ENCODE results near the gene ZMYND12. TPM values are rescaled to one million over a fixed set of nuclear protein-coding genes. Genes with fewer than 3 reads are reported as not detected.

The ZMYND12 gene
- total RNA-seq, 1 donor from 2014 or later, result 0.51 TPM

- no peak for DNase-seq (ENCODE audit: low read depth in 2 of 2)
Measured at GRCh38 chr1:42442662-42443061, 13.2 kb downstream of the ZMYND12 start.

DNA sequence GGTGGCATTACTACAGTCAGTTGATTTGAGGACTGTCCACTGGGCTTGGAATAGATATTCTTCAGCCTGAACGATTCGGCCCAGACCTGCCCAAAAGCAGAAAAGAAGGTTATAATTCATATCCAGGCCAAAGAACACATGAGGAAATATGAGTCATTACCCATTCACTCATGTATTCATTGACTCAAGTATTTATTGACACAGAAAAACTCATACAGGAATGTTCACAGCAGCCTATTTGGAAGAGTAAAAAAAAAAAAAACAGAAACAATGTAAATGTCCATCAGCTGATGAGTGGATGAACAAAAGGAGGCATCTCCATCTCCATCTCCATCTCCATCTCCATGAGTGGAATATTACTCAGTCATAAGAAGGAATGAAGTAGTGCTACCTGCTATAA is 15.9 kb downstream of the ZMYND12 start:
- DNase-seq (ENCODE audit: low read depth in 2 of 2), result peak; percentile 81 to 90

- DNase-seq (ENCODE audit: low read depth in 2 of 2), result no peak
Measured at GRCh38 chr1:42434340-42434739, 21.5 kb downstream of the ZMYND12 start.

GRCh38 chr1:42433369-42433768 is 22.5 kb downstream of the ZMYND12 start:
- DNase-seq (ENCODE audit: low read depth in 2 of 2), result no peak

- DNase-seq (ENCODE audit: low read depth in 2 of 2), result no peak
Measured at GRCh38 chr1:42432714-42433113, 23.1 kb downstream of the ZMYND12 start.

DNA sequence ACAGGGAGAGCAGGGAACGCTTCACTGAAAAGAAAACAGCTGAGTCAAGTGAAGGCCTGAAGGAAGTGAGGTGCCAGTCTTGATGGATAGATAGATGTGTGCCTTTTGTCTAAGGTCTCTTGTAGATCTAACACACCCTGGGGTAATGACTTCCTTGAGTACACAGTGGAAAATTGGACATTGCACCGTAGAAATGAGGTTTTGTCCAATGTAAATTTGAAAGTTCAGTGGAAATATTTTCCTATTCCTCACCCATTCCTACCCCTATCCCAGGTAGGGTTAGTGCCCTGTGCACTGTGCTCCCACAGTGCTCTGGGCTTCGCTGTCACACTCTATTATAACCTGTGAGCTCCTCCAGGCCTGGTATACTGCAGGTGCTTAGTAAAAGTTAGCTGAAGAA is 24.3 kb downstream of the ZMYND12 start:
- DNase-seq (ENCODE audit: low read depth in 2 of 2), result no peak

DNA sequence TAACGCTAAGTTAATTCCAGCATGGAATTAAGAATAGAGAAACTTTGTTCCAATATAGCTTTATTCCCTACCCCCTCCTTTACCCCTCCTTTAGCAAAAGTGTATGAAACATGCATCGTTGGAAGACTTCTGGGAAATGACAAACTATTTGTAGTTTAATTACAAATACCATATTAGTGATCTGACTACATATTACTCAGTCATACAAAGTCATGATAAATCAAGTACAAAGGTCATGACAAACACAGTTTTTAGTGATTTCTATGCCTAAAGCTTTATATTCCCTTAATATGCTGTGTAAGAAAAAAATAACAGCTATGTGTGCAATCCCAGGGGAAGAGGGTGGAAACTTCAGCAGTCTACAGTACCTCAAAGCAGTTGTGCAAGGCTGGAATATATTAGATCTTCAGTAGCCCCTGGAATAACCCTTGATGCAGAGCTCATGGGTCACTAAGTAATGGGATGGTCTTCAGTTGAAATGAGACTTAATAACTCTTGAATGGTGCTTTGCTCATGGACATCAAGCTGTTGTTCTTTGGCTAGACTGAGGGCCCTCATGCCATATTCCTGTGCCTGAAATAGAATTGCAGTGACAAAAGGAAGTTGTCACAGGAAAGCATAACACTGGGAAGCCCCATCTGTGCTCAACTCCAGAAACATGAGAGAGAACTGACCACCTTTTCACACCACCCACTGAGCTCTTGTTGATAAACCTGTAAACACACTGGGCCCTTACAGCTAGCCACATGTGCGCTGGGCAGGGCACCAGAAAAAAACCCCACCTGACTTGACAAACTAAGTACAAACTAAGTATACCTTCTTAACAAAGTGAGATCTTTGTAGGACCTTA is 25.3 kb downstream of the ZMYND12 start:
- DNase-seq (ENCODE audit: low read depth in 2 of 2), result peak; percentile 74 to 91

- DNase-seq (ENCODE audit: low read depth in 2 of 2), result no peak
Measured at GRCh38 chr1:42429603-42430002, 26.2 kb downstream of the ZMYND12 start.

GRCh38 chr1:42427240-42427639 is 28.6 kb downstream of the ZMYND12 start:
- DNase-seq (ENCODE audit: low read depth in 2 of 2), result peak in 1 of 2 donors; percentile 75

DNA sequence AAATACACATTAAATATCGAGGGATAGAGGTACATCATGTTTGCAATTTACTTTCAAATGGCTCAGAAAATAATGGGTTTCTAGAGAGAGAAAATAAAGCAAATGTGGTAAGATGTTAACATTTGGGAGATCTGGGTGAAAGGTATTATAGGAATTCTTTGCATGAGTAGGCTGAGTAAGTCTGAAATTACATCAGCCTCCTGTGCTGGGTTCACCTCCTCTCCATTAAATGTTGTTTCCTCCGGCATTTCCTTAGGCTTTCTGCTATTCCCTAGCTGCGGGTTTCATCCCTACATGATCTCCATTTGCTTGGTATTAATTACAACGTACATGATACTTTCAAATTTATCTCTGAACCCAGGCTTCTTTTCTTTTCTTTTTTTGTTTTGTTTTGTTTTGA is 31.6 kb downstream of the ZMYND12 start:
- DNase-seq (ENCODE audit: low read depth in 2 of 2), result no peak

GRCh38 chr1:42423681-42424080 is 32.1 kb downstream of the ZMYND12 start:
- no peak for DNase-seq (ENCODE audit: low read depth in 2 of 2)

GRCh38 chr1:42422737-42423136 is 33.1 kb downstream of the ZMYND12 start:
- no peak for DNase-seq (ENCODE audit: low read depth in 2 of 2)

DNA sequence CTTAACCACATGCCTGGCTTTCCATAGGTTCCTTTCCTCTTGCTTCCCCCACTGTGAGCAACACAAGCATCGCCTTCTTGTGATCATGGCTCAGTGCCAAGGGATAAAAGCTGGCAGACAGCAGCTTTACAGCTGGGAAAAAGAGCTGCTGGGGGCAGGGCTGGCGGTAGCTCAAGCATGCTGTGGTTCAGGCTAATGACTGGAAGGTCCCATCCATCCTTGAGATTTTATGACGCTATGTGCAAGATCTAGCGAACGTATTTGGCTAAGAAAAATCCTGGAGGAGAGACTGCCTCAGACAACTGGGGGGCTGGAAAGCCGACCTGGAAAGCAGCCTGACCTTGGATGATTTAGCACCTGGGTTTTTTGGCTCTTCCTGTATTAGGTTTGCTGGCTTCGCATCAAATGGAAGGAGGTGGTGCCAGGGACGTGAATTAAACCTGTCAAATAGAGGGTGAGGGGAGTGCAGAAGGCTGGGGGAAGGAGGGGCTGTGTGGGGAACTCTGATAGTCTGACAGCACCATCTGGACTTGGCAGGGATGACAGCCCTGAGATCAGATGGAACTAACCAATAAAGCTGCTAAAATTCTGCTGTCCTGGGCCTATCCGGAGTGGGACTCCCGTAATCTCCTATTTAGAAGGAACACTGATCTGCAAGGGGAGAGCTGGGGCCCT is 34.8 kb downstream of the ZMYND12 start:
- DNase-seq (ENCODE audit: low read depth in 2 of 2), result peak; percentile 45 to 79

- no peak for DNase-seq (ENCODE audit: low read depth in 2 of 2)
Measured at GRCh38 chr1:42420121-42420520, 35.7 kb downstream of the ZMYND12 start.

GRCh38 chr1:42419126-42419821 is 36.5 kb downstream of the ZMYND12 start:
- no peak for DNase-seq (ENCODE audit: low read depth in 2 of 2)

GRCh38 chr1:42418516-42418915 is 37.3 kb downstream of the ZMYND12 start:
- no peak for DNase-seq (ENCODE audit: low read depth in 2 of 2)

- DNase-seq (ENCODE audit: low read depth in 2 of 2), result no peak
Measured at GRCh38 chr1:42417166-42417565, 38.7 kb downstream of the ZMYND12 start.

DNA sequence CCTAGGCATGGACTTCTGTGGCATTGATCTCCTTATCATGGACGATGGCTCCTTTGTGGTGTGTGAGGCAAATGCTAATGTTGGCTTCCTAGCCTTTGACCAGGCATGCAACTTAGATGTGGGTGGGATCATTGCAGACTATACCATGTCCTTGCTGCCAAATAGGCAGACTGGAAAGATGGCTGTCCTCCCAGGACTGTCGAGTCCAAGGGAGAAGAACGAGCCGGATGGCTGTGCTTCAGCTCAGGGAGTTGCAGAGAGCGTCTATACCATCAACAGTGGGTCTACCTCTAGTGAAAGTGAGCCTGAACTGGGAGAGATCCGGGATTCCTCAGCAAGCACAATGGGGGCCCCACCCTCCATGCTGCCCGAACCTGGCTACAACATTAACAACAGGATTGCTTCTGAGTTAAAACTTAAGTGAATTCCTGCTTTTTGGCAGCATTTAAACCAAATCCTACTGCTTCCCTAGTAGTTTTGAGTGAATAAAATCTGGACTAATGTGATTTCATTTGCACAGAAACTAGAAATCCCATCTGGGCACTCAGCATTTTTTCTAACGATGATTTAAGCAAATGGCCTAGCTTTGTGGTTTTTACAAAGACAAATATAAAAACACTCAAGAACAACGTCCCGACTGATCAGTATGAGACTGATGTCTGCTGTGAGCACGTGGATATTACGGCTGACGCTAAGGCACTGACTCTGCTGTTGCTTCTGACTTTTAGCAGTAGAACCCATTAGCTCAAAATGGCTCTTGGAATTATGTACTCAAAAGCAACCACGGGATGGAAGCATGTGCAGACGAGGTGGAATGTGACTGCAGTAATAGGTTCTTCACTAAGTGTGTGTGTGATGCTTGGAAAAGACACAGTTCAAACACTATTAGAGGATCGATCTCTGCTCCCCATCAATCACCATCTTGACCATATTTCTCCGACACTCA is 41.0 kb downstream of the ZMYND12 start:
- DNase-seq (ENCODE audit: low read depth in 2 of 2), result no peak

DNA sequence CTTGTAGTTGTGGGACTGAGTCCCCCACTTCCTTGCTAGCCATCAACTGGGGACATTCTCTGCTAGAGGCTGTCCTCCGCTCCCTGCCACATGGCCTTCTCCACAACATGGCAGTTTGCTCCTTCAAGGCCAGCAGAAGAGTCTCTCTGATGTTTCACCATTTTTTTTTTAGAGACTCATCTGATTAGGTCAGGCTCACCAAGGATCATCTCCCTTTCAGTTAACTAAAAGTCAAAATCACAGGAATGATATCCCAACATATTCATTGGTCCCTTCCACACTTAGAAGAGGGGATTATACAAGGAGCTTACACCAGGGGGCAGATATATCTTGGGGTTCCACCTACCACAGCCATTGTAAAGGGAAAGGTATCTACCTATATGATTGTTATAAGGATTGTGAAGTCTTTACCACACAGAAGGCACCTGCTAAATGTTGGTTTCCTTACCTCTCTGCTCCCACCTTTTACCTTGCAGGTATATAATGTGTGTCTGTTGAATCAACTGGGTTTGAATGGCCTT is 51.9 kb downstream of the ZMYND12 start:
- peak in 1 of 2 donors; percentile 25 for DNase-seq (ENCODE audit: low read depth in 2 of 2)

DNA sequence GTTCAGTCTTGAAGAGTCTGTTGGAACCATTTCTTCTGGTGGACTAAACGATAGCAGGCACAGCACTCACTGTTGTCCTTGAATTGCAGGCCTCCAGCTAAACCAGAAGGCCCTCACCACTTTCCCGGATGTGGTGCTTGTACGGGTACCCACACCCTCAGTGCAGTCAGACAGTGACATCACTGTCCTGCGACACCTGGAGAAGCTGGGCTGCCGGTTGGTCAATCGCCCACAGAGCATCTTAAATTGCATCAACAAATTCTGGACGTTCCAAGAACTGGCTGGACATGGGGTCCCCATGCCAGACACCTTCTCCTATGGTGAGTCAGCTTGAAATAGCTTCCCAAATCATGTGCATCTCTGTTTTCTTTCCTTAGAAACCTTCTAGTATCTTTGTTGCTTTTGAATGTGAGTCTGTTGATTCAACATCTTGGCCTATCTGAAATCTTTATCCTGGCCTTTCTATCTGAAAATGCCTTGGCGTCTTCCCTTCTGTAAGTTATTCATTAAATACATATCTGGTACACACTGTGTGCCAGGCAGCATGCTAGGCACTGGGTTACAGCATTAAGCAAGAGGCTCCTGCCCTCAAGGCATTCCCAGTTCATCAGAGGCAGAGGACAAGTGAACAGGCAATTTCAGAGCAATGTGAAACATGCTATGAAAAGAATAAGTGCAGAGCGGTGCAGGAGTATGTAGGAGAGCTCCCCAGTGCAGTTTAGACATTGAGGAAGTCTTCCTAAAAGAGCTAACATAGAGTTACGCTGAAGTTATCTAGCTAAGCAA is 56.3 kb downstream of the ZMYND12 start:
- no peak for DNase-seq (ENCODE audit: low read depth in 2 of 2)
